Liver (tissue), 3 donors: ENCODE data around the gene BRME1.

Experiments
- FOXA1 ChIP-seq: IDR thresholded peaks from 2 replicates; pipeline ENCODE4 v1.6.1; 2016; ENCODE audit warnings: antibody characterized with exemption
- HNF4G ChIP-seq: IDR thresholded peaks from 2 replicates; pipeline ENCODE4 v1.6.1; 2016; ENCODE audit warnings: antibody characterized with exemption
- JUND ChIP-seq, 2 donors: IDR thresholded peaks; 2 replicates each; pipeline ENCODE4 v1.6.1; 2016; ENCODE audit warnings: antibody characterized with exemption in 2 of 2
- NR2F2 ChIP-seq: IDR thresholded peaks from 2 replicates; pipeline ENCODE4 v1.6.1; 2016; ENCODE audit warnings: antibody characterized with exemption
- RAD21 ChIP-seq, 2 donors: IDR thresholded peaks; 2 replicates each; pipeline ENCODE4 v1.6.1; 2016; ENCODE audit warnings: antibody characterized with exemption in 2 of 2, mild to moderate bottlenecking in 2 of 2
- SP1 ChIP-seq: IDR thresholded peaks from 2 replicates; pipeline ENCODE4 v1.6.1; 2018; ENCODE audit warnings: antibody characterized with exemption, mild to moderate bottlenecking
- TAF1 ChIP-seq: conservative IDR thresholded peaks from 2 replicates; pipeline ENCODE4 v1.6.1; 2016; ENCODE audit warnings: antibody characterized with exemption, mild to moderate bottlenecking
- YY1 ChIP-seq: IDR thresholded peaks from 2 replicates; pipeline ENCODE4 v1.6.1; 2016; ENCODE audit warnings: antibody characterized with exemption, mild to moderate bottlenecking
- TF ChIP-seq, protein P1 (sequence below): IDR thresholded peaks from 2 replicates; pipeline ENCODE4 v1.6.1; 2016; ENCODE audit warnings: antibody characterized with exemption
- TF ChIP-seq, protein P2 (sequence below): fragments of 150-350 bp; IDR thresholded peaks from 2 replicates; pipeline ENCODE4 v1.5.1; 2017; ENCODE audit warnings: improper control_type of control experiment, low read depth, low read length; ENCODE audit not compliant: missing input control
- TF ChIP-seq, protein P3 (sequence below): IDR thresholded peaks from 2 replicates; pipeline ENCODE4 v1.6.1; 2016; ENCODE audit warnings: antibody characterized with exemption, mild to moderate bottlenecking
- donor health status: healthy.
- donor health status: healthy.

DNA sequence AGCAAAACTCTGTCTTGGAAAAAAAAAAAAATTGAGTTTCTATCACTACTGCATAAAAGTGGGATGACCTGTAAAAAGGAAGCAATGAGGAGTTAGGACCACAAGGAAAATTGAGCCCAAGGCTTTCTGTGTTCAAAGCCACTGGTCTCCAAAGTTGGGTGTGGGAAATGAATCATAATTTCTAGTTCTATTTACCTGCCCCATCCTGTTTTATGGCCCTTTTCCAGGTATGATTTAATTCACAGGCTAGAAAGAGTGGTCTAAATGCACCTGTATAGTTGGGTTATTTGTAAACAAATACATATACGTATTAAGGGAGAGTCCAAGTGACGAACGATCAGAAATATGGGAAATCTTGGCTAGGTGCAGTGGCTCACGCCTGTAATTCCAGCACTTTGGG lies 40.5 kb upstream of the BRME1 start:
- no peak for TF ChIP-seq NR2F2
- TF ChIP-seq JUND (IDR thresholded peaks at IDR 0.05): no peak
- TF ChIP-seq, protein P1, sequence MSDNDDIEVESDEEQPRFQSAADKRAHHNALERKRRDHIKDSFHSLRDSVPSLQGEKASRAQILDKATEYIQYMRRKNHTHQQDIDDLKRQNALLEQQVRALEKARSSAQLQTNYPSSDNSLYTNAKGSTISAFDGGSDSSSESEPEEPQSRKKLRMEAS: no peak
- TF ChIP-seq, protein P2, sequence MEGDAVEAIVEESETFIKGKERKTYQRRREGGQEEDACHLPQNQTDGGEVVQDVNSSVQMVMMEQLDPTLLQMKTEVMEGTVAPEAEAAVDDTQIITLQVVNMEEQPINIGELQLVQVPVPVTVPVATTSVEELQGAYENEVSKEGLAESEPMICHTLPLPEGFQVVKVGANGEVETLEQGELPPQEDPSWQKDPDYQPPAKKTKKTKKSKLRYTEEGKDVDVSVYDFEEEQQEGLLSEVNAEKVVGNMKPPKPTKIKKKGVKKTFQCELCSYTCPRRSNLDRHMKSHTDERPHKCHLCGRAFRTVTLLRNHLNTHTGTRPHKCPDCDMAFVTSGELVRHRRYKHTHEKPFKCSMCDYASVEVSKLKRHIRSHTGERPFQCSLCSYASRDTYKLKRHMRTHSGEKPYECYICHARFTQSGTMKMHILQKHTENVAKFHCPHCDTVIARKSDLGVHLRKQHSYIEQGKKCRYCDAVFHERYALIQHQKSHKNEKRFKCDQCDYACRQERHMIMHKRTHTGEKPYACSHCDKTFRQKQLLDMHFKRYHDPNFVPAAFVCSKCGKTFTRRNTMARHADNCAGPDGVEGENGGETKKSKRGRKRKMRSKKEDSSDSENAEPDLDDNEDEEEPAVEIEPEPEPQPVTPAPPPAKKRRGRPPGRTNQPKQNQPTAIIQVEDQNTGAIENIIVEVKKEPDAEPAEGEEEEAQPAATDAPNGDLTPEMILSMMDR: no peak
- no peak for TF ChIP-seq TAF1
- TF ChIP-seq, protein P3, sequence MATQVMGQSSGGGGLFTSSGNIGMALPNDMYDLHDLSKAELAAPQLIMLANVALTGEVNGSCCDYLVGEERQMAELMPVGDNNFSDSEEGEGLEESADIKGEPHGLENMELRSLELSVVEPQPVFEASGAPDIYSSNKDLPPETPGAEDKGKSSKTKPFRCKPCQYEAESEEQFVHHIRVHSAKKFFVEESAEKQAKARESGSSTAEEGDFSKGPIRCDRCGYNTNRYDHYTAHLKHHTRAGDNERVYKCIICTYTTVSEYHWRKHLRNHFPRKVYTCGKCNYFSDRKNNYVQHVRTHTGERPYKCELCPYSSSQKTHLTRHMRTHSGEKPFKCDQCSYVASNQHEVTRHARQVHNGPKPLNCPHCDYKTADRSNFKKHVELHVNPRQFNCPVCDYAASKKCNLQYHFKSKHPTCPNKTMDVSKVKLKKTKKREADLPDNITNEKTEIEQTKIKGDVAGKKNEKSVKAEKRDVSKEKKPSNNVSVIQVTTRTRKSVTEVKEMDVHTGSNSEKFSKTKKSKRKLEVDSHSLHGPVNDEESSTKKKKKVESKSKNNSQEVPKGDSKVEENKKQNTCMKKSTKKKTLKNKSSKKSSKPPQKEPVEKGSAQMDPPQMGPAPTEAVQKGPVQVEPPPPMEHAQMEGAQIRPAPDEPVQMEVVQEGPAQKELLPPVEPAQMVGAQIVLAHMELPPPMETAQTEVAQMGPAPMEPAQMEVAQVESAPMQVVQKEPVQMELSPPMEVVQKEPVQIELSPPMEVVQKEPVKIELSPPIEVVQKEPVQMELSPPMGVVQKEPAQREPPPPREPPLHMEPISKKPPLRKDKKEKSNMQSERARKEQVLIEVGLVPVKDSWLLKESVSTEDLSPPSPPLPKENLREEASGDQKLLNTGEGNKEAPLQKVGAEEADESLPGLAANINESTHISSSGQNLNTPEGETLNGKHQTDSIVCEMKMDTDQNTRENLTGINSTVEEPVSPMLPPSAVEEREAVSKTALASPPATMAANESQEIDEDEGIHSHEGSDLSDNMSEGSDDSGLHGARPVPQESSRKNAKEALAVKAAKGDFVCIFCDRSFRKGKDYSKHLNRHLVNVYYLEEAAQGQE: no peak
- TF ChIP-seq SP1: no peak
- TF ChIP-seq YY1: no peak
- no peak for TF ChIP-seq HNF4G
- TF ChIP-seq RAD21 (IDR thresholded peaks at IDR 0.05): no peak
- TF ChIP-seq FOXA1: no peak
